ENCODE results near the gene API5.

Gene API5

DNA sequence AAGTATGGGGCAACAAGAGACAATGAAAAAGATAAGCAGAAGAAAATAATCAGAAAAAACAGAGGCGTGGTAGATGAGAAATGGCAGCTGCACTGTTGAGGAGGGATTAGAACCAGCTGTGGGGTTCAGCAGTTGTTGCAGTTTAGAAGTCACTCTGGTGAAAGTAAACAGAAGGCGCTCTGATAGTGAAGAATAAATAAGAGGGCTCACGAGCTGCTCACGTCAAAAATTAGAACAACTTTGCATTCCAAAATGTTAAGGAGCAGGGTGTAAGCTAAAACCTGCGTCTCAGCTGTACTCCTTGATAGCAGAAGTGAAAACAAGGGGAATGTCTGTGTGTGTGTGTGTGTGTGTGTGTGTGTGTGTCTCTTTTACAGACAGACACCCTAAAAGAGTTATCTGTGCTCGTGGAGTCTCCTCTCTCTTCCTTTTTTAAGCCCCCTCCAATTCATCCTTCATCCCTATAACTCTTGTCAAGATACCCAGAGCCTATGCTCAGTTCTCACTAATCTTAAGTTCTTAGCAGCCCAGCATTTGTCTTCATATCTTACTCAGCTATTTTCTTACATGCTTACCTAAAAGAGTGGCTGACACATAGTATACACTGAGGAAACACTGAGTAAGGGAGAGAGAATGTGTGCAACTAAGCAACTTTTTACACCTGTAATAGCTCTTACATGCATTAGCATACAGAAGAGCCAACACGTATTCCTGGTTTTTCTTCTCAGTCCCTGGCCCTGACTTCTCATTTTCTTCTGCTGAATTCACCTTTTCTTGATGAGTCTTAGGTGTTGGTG lies 55.8 kb downstream of the API5 start:
- TF ChIP-seq CTCF (IDR thresholded peaks at IDR 0.05; ENCODE audit: insufficient read depth, low read length, missing control alignments): no peak
- no peak overlapping the region for H3K4me3 ChIP-seq (ENCODE audit: low read depth, low read length)
- CTCF ChIA-PET: interaction anchor here (1.3 to 1.8 kb wide), 2 partner anchors 11 to 52 kb away, joined by 3 read pairs; no protein-coding TSS in a partner anchor
- POLR2A ChIA-PET: interaction anchor here (1.7 kb wide), 1 partner anchor 9 kb away, joined by 4 read pairs; the partner anchor contains the start of gene TTC17
- no peak for DNase-seq (ENCODE audit: low read depth, low spot score)

- ChIA-PET CTCF (no interaction called here), POLR2A (no interaction called here)
- TF ChIP-seq CTCF (IDR thresholded peaks at IDR 0.05; ENCODE audit: insufficient read depth, low read length, missing control alignments): no peak
- DNase-seq (ENCODE audit: low read depth, low spot score): no peak
- H3K4me3 ChIP-seq (ENCODE audit: low read depth, low read length): no peak overlapping the region
Measured at GRCh38 chr11:43376065-43376464, 64.3 kb downstream of the API5 start.

DNA sequence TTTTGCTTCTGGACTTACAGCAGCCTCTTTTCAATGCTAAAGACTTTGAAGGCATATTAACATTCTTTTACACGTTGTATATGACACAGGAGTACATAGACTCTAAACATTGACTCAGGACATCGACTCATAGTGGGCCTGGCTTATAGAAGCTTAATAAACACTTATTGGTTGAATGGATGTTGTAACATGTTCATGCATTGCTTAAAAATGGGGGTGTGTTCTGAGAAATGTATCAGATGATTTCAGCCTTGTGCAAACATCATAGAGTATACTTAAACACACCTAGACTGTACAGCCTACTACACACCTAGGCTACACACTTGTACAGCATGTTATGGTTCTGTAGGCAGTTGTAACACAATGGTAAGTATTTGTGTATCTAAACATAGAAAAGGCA lies 64.8 kb downstream of the API5 start:
- no peak for TF ChIP-seq CTCF (IDR thresholded peaks at IDR 0.05; ENCODE audit: insufficient read depth, low read length, missing control alignments)
- CTCF ChIA-PET: no interaction called here
- DNase-seq (ENCODE audit: low read depth, low spot score): peak; percentile 55
- no peak overlapping the region for H3K4me3 ChIP-seq (ENCODE audit: low read depth, low read length)
- POLR2A ChIA-PET: no interaction called here

DNA sequence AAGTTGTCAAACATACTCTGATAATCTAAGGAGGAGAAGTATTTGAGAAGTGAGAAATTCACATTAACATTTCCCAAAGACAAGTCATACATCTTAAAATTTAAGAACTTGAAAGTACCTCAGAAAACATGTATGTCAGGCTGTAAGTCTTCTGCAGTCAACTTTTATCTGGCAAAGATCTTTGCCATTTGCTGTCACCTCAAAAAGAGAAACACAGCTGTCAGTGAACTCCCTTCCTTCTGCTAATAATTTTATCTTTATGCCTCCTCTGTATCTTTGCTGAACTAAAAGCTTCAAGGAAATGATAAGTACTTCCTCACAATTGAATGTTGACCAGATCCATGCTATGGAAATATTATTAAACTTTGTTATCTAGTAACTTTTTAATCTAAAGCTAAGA lies 65.6 kb downstream of the API5 start:
- TF ChIP-seq CTCF (IDR thresholded peaks at IDR 0.05; ENCODE audit: insufficient read depth, low read length, missing control alignments): no peak
- H3K4me3 ChIP-seq (ENCODE audit: low read depth, low read length): no peak overlapping the region
- DNase-seq (ENCODE audit: low read depth, low spot score): no peak
- CTCF ChIA-PET: interaction anchor here (2.0 kb wide), 1 partner anchor 18 kb away, joined by 4 read pairs; the partner anchor contains the start of gene TTC17
- POLR2A ChIA-PET: no interaction called here

GRCh38 chr11:43378897-43379296 lies 67.1 kb downstream of the API5 start:
- ChIA-PET CTCF (interaction anchor here (0.8 to 2.0 kb wide), 2 partner anchors 20 to 67 kb away, joined by 3 to 4 read pairs; partner anchors contain the start of genes API5 and TTC17), POLR2A (no interaction called here)
- no peak overlapping the region for H3K4me3 ChIP-seq (ENCODE audit: low read depth, low read length)
- TF ChIP-seq CTCF (IDR thresholded peaks at IDR 0.05; ENCODE audit: insufficient read depth, low read length, missing control alignments): no peak
- DNase-seq (ENCODE audit: low read depth, low spot score): no peak

DNA sequence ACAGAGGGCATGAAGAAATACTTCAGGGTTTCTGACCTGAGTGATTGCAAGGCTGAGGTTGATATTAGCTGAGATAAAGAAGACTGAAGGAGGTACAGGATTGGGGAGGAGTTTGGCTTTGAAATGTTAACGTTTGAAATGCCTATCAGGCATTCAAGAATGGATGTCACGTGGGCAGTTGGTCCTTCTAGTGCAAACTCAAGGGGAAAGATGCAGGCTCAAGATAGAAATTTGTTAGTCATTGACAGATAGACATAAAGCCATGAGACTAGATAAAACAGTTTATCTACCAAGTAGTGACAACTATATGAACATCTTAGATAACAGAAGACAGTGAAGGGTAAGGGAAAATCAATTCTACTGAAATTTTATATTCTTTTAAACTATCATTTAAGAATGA lies 70.0 kb downstream of the API5 start:
- no peak overlapping the region for H3K4me3 ChIP-seq (ENCODE audit: low read depth, low read length)
- no peak for DNase-seq (ENCODE audit: low read depth, low spot score)
- no peak for TF ChIP-seq CTCF (IDR thresholded peaks at IDR 0.05; ENCODE audit: insufficient read depth, low read length, missing control alignments)
- ChIA-PET POLR2A (no interaction called here), CTCF (no interaction called here)
